PC-3 (cell line): ENCODE results near the gene DNAJC6.

Experiments
- EZH2 ChIP-seq: fragments of 300-600 bp; sonication (generic); IDR thresholded peaks from one replicate; pipeline ENCODE4 v1.6.1; 2017; ENCODE audit warnings: antibody characterized with exemption, mild to moderate bottlenecking, low read length; ENCODE audit not compliant: unreplicated experiment
- TF ChIP-seq, protein P1 (sequence below): fragments of 300-600 bp; sonication (generic); conservative IDR thresholded peaks from 2 replicates; pipeline ENCODE4 v1.5.1; 2017; ENCODE audit warnings: antibody characterized with exemption, low read depth, mild to moderate bottlenecking, low read length

DNA sequence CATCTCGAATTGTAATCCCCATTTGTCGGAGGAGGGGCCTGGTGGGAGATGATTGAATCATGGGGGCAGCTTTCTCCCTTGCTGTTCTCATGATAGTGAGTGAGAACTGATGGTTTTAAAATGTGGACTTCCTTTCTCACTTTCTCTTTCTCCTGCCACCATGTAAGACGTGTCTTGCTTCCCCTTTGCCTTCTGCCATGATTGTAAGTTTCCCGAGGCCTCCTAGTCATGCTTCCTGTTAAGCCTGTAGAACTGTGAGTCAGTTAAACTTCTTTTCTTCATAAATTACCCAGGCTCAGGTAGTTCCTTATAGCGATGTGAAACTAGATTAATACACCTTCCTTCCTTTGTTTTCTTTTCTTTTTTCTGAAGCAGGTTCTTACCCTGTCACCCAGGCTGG is 13.9 kb downstream of the DNAJC6 start:
- TF ChIP-seq, protein P1, sequence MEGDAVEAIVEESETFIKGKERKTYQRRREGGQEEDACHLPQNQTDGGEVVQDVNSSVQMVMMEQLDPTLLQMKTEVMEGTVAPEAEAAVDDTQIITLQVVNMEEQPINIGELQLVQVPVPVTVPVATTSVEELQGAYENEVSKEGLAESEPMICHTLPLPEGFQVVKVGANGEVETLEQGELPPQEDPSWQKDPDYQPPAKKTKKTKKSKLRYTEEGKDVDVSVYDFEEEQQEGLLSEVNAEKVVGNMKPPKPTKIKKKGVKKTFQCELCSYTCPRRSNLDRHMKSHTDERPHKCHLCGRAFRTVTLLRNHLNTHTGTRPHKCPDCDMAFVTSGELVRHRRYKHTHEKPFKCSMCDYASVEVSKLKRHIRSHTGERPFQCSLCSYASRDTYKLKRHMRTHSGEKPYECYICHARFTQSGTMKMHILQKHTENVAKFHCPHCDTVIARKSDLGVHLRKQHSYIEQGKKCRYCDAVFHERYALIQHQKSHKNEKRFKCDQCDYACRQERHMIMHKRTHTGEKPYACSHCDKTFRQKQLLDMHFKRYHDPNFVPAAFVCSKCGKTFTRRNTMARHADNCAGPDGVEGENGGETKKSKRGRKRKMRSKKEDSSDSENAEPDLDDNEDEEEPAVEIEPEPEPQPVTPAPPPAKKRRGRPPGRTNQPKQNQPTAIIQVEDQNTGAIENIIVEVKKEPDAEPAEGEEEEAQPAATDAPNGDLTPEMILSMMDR, result no peak
- TF ChIP-seq EZH2, result no peak
